NCI-H345 treated with DMSO at 0.1 percent for 48 hours (cell line): ENCODE measurements around the gene EHBP1.

Experiments used
- DNase-seq: peaks from one replicate; lab custom pipeline; 2025; ENCODE audit not compliant: unreplicated experiment; lab: John Stamatoyannopoulos, UW

Gene EHBP1

GRCh38 chr2:63048367-63049171, 343.1 kb downstream of the EHBP1 start:
- DNase-seq = no peak

DNA sequence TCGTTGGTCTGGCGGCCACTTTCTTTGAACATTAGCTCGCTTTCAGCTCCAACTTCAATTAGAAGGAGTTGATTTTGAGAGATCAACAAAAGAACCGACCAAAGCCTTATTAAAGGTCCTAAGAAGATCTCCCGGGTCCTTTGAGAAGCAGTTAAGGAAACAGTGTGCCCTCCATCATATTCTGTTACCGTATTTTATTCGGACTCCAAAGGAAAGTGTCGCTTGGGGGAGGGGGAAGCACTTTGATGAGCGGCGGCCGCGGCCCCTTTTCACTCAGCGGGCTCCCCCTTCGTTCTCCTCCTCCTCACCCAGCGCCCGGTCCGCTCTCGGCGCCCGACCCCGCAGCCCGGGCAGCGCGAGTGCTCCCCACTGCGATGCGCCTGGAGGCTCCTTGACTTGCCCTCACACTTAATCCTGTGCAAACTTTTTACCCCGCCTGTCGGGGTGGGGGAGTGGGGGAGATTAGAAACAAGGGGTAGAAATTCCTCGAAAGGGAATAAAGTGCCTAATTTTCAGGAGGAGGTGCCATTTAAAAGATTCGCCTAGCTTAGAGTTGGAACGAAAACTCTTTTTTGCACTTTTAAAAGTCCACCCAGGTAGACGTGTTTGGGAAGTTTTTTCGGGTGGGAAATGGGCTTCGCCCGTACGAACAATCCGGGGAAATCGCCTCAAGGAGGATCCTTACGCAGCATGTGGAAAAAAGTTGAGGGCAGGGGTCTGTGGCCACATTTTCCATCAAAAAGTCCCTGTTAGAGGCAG, 343.9 kb downstream of the EHBP1 start:
- DNase-seq = peak; percentile 26

GRCh38 chr2:63049970-63050333, 344.4 kb downstream of the EHBP1 start:
- no peak for DNase-seq

- DNase-seq = peak; percentile 84
Measured at GRCh38 chr2:63050334-63051041, 345.0 kb downstream of the EHBP1 start, which contains the start of gene OTX1. OTX1 (plus strand) TSS chr2:63050830; CDS start chr2:63052991, 2,161 bp downstream.

DNA sequence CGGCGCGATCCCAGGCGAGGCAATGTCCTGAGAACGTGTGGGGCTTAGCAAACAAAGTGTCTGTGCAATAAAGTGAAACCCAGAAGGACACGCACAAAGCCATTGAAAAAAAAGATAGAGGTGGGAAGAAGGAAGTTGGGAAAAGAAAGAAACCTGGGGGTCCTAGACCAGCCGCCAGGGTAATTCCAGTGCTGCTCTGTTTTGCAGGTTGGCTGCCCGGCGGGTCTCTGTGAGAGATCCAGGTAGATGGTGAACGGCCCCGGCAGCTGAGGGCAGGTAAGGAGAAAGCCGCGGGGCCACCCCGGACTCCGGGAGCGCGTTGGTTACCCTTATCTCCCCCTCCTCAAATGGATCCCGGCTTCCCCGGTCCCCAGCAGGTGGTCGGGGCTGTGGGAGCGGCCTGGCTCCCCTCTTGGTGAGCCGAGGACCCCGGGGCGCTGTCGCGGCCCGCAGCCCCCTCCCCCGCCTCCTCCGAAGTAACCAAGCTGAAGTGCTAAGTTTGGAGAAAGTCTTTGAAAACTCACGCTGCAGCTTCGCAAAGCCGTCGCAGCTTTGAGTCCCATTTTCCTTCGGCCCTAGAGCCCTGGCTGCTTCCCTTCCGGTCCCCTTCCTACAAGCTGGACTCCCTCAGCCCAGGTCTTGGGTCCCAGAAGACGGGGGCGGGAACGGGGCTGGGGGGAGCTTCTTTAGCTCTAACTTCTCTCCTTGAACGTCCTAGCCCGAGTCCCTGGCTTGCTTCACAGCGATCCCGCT, 345.7 kb downstream of the EHBP1 start:
- DNase-seq = no peak

DNA sequence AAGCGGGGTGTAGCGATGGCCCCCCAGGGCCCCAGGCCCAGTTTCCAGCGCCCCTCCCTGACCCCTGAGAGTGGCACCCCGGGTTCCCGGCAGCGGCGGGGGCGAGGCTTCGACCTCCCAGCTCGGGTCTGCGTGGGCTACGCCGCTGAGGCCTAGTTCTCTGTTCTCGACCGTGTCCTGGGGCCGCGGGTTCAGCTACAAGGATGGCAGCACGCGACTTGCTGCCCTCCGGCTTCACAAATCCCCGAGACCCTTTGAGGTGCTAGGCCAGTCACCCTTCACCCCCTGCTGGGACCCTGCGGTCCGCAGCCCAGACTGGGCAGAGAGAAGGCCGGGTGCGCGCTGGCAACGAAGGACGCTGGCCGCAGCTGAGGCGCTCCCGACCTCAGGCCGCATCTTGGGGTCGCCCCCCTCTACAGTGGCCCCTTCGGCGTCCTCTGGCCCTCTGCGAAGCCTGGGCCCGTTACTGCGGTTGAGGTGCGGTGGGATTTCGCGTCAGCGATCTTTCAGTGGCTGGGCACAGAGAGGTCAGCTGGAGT, 346.4 kb downstream of the EHBP1 start:
- DNase-seq = no peak

DNA sequence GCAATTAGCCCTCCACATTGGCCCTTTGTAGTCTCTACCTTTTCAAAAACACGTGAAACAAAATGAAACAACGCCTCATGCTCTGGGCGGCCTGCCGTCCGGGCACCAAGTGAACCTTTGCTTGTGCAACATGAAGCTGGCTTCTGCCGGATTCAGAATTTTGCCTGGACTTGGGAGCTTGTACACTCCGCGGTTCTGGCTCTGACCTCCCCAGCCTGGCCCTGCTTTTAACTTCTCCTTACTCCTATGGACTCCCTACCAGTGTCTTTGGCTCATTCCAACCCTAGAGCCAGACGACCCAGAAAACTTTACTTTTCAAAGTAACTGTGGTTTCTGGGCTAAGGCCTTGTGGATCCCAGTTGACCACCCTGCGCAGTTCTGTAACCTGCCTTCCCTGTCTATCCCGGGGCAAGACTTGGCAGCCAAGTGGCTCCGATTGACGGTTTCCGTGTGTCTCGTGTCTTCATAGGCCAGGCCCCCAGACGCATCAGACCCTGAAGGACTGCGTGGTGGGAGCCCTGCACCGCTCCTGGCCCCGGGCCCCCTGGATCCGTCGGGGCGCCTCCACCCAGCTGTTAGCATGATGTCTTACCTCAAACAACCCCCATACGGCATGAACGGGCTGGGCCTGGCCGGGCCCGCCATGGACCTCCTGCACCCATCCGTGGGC, 347.0 kb downstream of the EHBP1 start:
- no peak for DNase-seq

- no peak for DNase-seq
Measured at GRCh38 chr2:63053081-63053888, 347.8 kb downstream of the EHBP1 start.

- DNase-seq = no peak
Measured at GRCh38 chr2:63053889-63054602, 348.5 kb downstream of the EHBP1 start.

DNA sequence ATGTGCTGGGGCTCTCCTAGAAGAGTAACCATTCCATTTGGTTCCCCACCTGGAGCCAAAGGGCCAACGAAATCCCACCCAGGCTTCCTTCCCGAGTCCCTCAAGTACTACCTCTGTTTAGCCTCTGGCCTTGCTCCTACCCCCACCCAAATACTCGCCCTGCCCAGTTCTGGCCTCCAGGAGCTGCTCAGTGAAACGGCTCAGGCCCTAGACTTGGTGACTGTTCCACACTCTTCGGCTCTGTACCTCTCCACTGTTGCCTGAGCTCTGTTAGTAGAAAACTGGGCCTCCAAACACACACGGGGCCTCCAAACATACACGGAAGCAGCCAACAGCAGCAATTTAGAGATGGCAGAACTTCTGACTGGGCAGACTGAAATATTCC, 349.3 kb downstream of the EHBP1 start:
- DNase-seq = no peak

DNA sequence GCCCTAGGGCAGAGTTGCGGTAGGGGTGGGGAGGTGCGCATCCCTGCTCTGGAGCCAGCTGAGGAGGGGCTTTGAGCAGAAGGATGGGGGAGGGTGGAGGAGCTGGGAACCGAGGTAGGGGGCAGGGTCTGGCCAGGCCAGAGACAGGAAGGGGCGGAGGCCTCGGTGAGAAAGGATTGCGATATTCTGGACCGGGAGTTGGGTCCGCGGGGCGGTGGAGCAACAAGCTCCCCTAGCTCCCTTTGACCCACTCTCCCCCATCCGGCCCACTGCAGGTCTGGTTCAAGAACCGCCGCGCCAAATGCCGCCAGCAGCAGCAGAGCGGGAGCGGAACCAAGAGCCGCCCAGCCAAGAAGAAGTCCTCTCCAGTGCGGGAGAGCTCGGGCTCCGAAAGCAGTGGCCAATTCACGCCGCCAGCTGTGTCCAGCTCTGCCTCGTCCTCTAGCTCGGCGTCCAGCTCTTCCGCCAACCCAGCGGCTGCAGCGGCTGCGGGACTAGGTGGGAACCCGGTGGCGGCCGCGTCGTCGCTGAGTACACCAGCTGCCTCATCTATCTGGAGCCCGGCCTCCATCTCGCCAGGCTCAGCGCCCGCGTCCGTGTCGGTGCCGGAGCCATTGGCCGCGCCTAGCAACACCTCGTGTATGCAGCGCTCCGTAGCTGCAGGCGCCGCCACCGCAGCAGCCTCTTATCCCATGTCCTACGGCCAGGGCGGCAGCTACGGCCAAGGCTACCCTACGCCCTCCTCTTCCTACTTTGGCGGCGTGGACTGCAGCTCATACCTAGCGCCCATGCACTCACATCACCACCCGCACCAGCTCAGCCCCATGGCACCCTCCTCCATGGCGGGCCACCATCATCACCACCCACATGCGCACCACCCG, 350.0 kb downstream of the EHBP1 start:
- DNase-seq = no peak

DNA sequence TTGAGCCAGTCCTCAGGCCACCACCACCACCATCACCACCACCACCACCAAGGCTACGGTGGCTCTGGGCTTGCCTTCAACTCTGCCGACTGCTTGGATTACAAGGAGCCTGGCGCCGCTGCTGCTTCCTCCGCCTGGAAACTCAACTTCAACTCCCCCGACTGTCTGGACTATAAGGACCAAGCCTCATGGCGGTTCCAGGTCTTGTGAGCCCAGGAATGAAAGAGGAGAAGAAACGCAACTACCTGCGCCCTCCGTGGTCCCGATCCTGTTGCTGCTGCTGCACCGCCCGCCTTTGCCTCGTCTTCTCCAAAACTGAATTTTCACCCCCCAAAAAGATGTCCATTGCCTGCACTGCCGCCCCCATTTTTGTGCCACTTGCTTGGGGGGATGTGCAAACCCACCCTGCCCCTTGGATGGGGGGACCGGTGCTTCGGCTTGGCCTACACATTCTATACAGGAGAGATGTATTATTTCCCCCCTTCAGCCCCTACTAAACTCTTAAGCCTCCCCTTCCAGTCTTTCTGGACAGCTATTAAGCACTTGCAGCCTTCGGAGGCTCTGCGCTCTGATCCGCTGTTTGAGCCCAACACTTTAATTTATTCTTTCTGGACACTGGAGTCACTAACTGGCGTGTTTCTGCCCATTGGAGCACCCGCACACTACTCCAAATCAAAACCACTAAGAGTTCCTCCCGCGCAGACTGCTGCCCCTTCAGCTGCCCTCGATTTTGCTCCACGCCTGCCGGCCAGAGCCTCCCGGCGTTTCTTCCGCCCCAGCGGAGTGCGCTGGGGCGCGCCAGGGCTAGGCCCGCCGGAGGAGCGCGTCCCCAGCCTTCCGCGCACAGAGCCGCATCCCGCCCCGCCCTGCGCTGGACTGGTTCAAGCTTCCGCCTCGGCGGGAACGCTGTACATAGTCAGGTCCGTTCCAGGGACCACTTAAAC, 350.9 kb downstream of the EHBP1 start:
- DNase-seq = no peak

- DNase-seq = no peak
Measured at GRCh38 chr2:63057249-63058143, 352.0 kb downstream of the EHBP1 start.

DNA sequence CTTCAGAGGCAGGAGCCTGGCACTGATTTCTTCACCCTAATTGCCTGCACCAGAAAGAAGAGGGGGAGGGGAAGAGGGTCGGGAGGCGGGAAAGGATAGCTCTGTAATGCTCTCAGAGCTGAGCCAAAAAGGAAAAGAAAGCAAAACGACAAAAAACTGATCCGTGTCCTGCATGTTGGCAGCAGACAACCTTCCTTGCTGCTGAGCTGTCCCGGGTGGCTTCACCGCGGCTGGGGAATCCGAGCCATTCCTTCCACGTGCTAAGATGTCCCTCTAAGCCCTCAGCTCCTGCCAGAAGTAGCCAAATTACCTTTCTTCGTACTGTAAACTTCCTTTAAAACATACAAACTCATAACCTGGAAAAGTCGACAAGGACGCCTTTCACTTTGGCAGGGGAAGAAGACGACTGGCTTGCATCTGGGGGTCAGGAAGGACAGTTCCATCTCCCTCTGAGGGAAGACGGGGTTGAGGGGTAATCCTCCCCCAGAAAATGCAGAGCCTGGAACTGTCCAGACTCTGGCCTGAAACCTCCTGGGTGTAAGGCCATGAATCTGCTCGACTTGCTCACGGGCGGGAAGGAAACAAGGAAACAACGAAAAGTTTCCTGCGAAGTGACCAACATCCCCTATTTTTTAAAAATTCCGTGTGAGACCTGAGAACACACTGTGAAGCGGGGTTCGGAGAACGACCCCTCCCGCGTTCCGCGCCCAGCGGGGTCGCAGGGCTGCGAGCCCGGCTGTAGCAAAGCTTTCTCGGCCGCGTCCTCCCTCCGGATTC, 352.8 kb downstream of the EHBP1 start:
- no peak for DNase-seq
